NCI-H526 (cell line): ENCODE results near the gene SSBP3.
A peak's percentile ranks its signal among the peaks of the same experiment; 100 is the strongest.
"Not testable (repeated sequence)": the region's sequence is repeated elsewhere in the genome, so short reads cannot be mapped to it uniquely, and the experiment has no call there.

ENCODE experiments used
- DNase-seq, 2 experiments: peaks; one replicate each; lab custom pipeline; 2025; lab: John Stamatoyannopoulos, UW

SSBP3 gene

GRCh38 chr1:54348700-54349021 lies 57.5 kb downstream of the SSBP3 start:
- no peak for DNase-seq

- DNase-seq, result peak in 1 of 2 experiments; percentile 52
Measured at GRCh38 chr1:54347955-54348699, 58.1 kb downstream of the SSBP3 start.

- no peak for DNase-seq
Measured at GRCh38 chr1:54347261-54347954, 58.8 kb downstream of the SSBP3 start.

GRCh38 chr1:54345548-54345947 lies 60.6 kb downstream of the SSBP3 start:
- DNase-seq, result not testable (repeated sequence)

- no peak for DNase-seq
Measured at GRCh38 chr1:54345116-54345515, 61.1 kb downstream of the SSBP3 start.

- peak in 1 of 2 experiments; percentile 49 for DNase-seq
Measured at GRCh38 chr1:54342742-54343687, 63.2 kb downstream of the SSBP3 start.

- DNase-seq, result peak in 1 of 2 experiments; percentile 16
Measured at GRCh38 chr1:54342288-54342687, 63.9 kb downstream of the SSBP3 start.

- no peak for DNase-seq
Measured at GRCh38 chr1:54341763-54342162, 64.4 kb downstream of the SSBP3 start.

GRCh38 chr1:54340878-54341277 lies 65.3 kb downstream of the SSBP3 start:
- no peak for DNase-seq

GRCh38 chr1:54340434-54340833 lies 65.8 kb downstream of the SSBP3 start:
- DNase-seq, result no peak

- no peak for DNase-seq
Measured at GRCh38 chr1:54339126-54339525, 67.1 kb downstream of the SSBP3 start.

GRCh38 chr1:54338464-54338863 lies 67.7 kb downstream of the SSBP3 start:
- DNase-seq, result no peak

GRCh38 chr1:54337928-54338327 lies 68.3 kb downstream of the SSBP3 start:
- peak; percentile 61 to 64 for DNase-seq

- DNase-seq, result no peak
Measured at GRCh38 chr1:54337034-54337433, 69.2 kb downstream of the SSBP3 start.

- no peak for DNase-seq
Measured at GRCh38 chr1:54336116-54336515, 70.1 kb downstream of the SSBP3 start.

GRCh38 chr1:54335755-54336108 lies 70.5 kb downstream of the SSBP3 start:
- DNase-seq, result no peak

- DNase-seq, result no peak
Measured at GRCh38 chr1:54335011-54335754, 71.0 kb downstream of the SSBP3 start.

- DNase-seq, result no peak
Measured at GRCh38 chr1:54332781-54333585, 73.2 kb downstream of the SSBP3 start.

- peak in 1 of 2 experiments; percentile 26 for DNase-seq
Measured at GRCh38 chr1:54331843-54332463, 74.2 kb downstream of the SSBP3 start.

- peak; percentile 84 to 87 for DNase-seq
Measured at GRCh38 chr1:54331091-54331772, 75.0 kb downstream of the SSBP3 start.
